ENCODE results near the gene CCDC121. TPM values are rescaled to one million over a fixed set of nuclear protein-coding genes. Genes with fewer than 3 reads are reported as not detected.

Gene CCDC121
- polyA plus RNA-seq, 4 donors: 11.1 to 15.3 (median 13.2) TPM

DNA sequence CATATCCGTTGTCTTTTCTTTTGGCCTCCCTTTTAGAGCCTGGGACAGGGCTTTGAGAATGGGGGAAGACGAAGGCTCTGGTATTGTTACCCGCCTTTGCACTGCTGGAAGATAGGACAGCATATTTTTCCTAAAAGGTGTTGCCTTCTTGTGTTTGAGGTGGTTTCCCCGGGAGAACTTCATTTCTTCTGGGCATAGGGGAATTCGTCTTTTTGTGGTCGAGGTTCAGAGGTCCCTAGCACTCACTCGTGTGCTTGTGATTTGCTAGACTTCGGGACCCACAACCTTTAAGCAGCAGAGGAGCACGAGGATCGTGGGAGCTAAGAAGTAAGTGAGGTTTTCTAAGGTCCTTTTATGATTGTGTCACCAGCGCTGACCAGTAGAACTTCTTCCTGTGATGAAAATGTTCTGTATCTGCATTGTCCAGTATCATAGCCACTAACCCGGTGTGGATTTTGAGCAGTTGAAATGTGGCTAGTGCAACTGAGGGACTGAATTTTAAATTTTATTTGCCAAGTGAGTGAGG lies 45.4 kb downstream of the CCDC121 start:
- DNase-seq (ENCODE audit: low read depth in 4 of 4, low spot score in 3 of 4): no peak

DNA sequence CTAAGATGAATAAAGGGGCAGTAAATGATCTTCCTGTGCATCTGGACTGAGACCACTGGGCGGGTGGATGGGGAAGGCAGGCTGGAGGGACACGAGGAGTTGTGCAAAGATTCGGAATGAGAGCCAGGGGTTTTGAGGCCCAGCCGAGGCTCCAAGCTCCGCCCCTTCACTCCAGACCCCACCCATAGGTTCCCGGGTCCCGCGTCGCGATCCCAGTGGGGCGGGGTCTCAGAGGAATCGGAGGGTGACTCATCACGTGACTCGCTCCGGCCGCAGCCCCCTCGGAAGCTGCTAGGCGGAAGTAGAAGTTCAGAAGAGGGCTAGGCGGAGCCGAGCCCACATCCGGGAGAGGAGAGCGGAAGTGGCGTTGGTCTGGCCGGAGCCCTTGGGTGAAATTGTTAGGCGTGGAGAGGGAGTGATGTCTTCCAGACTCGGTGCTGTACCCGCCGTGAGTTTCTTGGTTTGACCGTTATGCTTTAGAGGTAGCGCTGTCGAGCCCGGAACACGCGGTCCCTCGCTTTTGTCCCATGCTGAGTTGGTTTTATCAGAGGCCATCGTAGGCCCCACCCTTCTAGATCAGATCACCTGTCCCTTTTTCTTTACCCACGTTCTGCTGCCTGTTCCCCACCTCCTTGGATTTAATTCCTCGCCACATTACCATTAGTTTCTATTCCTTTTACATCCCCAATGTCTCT lies 46.0 kb downstream of the CCDC121 start, which contains the start of gene ZNF512:
ZNF512 (plus strand) TSS at position 348 of the 695 bp plus-strand sequence; CDS start at position 419, 71 bp downstream.
- peak; percentile 68 to 89 (median 80) for DNase-seq (ENCODE audit: low read depth in 4 of 4, low spot score in 3 of 4)

DNA sequence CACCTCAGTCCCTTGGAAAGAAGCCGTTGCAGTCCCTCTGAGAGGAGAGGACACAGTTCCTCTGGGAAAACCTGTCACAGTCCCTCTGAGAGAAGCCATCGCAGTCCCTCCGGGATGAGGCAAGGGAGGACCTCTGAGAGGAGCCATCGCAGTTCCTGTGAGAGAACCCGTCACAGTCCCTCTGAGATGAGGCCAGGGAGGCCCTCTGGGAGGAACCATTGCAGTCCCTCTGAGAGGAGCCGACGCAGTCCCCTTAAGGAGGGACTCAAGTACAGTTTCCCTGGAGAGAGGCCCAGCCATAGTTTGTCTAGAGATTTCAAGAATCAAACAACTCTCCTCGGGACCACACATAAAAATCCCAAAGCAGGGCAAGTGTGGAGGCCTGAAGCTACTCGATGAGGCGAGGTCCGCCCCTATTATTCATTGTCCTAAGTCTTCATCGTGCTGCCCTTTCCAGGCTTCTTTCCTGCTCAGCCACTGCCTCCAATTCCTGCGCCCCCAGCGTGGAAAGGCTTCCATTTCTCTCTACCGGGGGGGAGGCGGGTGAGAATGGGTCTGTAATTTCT lies 46.6 kb downstream of the CCDC121 start:
- no peak for DNase-seq (ENCODE audit: low read depth in 4 of 4, low spot score in 3 of 4)

DNA sequence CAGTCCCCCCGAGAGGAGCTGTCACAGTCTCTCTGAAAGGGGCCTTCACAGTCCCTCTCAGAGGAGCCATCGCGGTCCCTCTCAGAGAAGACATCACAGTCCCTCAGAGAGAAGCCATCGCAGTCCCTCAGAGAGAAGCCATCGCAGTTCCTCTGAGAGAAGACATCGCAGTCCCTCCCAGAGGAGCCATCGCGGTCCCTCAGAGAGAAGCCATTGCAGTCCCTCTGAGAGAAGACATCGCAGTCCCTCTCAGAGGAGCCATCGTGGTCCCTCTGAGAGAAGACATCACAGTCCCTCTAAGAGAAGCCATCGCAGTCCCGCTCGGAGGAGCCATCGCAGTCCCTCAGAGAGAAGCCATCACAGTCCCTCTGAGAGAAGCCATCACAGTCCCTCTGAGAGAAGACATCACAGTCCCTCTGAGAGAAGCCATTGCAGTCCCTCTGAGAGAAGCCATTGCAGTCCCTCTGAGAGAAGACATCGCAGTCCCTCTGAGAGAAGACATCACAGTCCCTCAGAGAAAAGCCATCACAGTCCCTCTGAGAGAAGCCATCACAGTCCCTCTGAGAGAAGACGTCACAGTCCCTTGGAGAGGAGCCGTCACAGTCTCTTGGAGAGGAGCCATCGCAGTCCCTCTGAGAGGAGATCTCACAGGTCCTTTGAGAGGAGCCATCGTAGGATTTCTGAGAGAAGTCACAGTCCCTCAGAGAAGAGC lies 47.2 kb downstream of the CCDC121 start:
- DNase-seq (ENCODE audit: low read depth in 4 of 4, low spot score in 3 of 4): no peak

Other genes starting within 250 kb of the CCDC121 start
- 10 to 100 TPM; 13.3 to 22.4 (median 15.2) TPM for gene ZNF513, start 248.3 kb downstream of the CCDC121 start, polyA plus RNA-seq (ENCODE audit: insufficient read length in 4 of 4)
- 10 to 100 TPM; 68.7 to 96.4 (median 94.3) TPM for gene PPM1G, start 219.4 kb downstream of the CCDC121 start, polyA plus RNA-seq (ENCODE audit: insufficient read length in 4 of 4)
- 100 to 1,000 TPM; 123 to 164 (median 134) TPM for gene NRBP1, start 200.4 kb downstream of the CCDC121 start, polyA plus RNA-seq (ENCODE audit: insufficient read length in 4 of 4)
- gene KRTCAP3, start 186.6 kb downstream of the CCDC121 start, polyA plus RNA-seq (ENCODE audit: insufficient read length in 4 of 4): 1 to 10 TPM; 2.7 to 8.3 (median 6.5) TPM
- 10 to 100 TPM; 32.9 to 61.0 (median 45.3) TPM for gene IFT172, start 139.3 kb downstream of the CCDC121 start, polyA plus RNA-seq (ENCODE audit: insufficient read length in 4 of 4)
- gene FNDC4, start 133.8 kb downstream of the CCDC121 start, polyA plus RNA-seq (ENCODE audit: insufficient read length in 4 of 4): 10 to 100 TPM in 1 of 4 donors, 1 to 10 TPM in 3; 7.0 to 11.5 (median 8.1) TPM
- under 1 TPM in 3 of 4 donors, not detected in 1; 0.14 to 0.18 (median 0.16) TPM for gene GCKR, start 132.2 kb downstream of the CCDC121 start, polyA plus RNA-seq (ENCODE audit: insufficient read length in 4 of 4)
- gene ZNF512, start 46.0 kb downstream of the CCDC121 start, polyA plus RNA-seq (ENCODE audit: insufficient read length in 4 of 4): 10 to 100 TPM; 63.2 to 85.5 (median 76.7) TPM
- 10 to 100 TPM; 49.7 to 68.5 (median 58.1) TPM for gene GPN1, start within 50 bp of the CCDC121 start, polyA plus RNA-seq (ENCODE audit: insufficient read length in 4 of 4)
- gene SUPT7L, start 34.6 kb upstream of the CCDC121 start, polyA plus RNA-seq (ENCODE audit: insufficient read length in 4 of 4): 10 to 100 TPM; 45.4 to 67.7 (median 58.4) TPM
- 10 to 100 TPM; 23.5 to 36.7 (median 34.4) TPM for gene SLC4A1AP, start 34.9 kb upstream of the CCDC121 start, polyA plus RNA-seq (ENCODE audit: insufficient read length in 4 of 4)
- 100 to 1,000 TPM in 3 of 4 donors, 10 to 100 TPM in 1; 85.1 to 171 (median 157) TPM for gene MRPL33, start 142.7 kb upstream of the CCDC121 start, polyA plus RNA-seq (ENCODE audit: insufficient read length in 4 of 4)

Measured in left renal pelvis (tissue), 4 donors.